Right lobe of liver (tissue), 4 donors: ENCODE data around the gene NEDD9.

Source experiments
- POLR2A ChIP-seq: fragments of 450-650 bp; IDR thresholded peaks from one replicate; pipeline ENCODE4 v1.6.1; 2017; ENCODE audit warnings: antibody characterized with exemption, mild to moderate bottlenecking
- TF ChIP-seq, protein P1 (sequence below), 4 donors: fragments of 200-600 bp in 3 of 4; fragments of 450-650 bp in 1 of 4; IDR thresholded peaks; one replicate each; pipeline versions ENCODE4 v1.5.1 to v1.8.0; 2016 to 2022; ENCODE audit warnings: antibody characterized with exemption in 4 of 4, mild to moderate bottlenecking in 2 of 4
- donor health status: DM: no; HTN: no; CAD: no.
- donor health status: DM: no; HTN: no; CAD: no.
- donor health status: DM: no; HTN: yes; CAD: no.

DNA sequence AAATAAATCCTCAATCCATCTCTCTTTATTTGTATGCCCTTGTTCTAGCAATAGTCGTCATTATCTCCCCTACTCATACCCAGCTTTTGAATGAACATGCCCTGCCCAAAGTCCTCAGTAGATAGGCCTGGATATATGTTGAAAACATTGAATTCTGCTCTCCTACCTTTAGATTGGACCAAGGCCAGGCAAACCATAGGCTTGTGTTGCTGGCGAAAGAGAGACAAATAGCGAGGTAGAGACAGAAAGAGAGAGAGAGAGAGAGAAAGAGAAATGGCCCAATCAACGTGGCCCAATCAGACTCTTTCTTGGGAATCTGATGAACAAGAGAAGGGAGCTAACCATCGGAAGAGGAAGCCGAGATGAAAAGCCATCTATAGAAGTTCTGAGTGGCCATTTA, 45.2 kb downstream of the NEDD9 start:
- TF ChIP-seq, protein P1, sequence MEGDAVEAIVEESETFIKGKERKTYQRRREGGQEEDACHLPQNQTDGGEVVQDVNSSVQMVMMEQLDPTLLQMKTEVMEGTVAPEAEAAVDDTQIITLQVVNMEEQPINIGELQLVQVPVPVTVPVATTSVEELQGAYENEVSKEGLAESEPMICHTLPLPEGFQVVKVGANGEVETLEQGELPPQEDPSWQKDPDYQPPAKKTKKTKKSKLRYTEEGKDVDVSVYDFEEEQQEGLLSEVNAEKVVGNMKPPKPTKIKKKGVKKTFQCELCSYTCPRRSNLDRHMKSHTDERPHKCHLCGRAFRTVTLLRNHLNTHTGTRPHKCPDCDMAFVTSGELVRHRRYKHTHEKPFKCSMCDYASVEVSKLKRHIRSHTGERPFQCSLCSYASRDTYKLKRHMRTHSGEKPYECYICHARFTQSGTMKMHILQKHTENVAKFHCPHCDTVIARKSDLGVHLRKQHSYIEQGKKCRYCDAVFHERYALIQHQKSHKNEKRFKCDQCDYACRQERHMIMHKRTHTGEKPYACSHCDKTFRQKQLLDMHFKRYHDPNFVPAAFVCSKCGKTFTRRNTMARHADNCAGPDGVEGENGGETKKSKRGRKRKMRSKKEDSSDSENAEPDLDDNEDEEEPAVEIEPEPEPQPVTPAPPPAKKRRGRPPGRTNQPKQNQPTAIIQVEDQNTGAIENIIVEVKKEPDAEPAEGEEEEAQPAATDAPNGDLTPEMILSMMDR (IDR thresholded peaks at IDR 0.05) = no peak
- TF ChIP-seq POLR2A = no peak
